ENCODE results near the gene CLNS1A. TPM values are rescaled to one million over a fixed set of nuclear protein-coding genes. Genes with fewer than 3 reads are reported as not detected.

CLNS1A gene
- total and polyA plus RNA-seq, 9 of the 15 experiments (the other 6 are each of a cell fraction or from before 2014, with no cell fraction given): 146 to 472 (median 345) TPM

- TF ChIP-seq, protein P1, sequence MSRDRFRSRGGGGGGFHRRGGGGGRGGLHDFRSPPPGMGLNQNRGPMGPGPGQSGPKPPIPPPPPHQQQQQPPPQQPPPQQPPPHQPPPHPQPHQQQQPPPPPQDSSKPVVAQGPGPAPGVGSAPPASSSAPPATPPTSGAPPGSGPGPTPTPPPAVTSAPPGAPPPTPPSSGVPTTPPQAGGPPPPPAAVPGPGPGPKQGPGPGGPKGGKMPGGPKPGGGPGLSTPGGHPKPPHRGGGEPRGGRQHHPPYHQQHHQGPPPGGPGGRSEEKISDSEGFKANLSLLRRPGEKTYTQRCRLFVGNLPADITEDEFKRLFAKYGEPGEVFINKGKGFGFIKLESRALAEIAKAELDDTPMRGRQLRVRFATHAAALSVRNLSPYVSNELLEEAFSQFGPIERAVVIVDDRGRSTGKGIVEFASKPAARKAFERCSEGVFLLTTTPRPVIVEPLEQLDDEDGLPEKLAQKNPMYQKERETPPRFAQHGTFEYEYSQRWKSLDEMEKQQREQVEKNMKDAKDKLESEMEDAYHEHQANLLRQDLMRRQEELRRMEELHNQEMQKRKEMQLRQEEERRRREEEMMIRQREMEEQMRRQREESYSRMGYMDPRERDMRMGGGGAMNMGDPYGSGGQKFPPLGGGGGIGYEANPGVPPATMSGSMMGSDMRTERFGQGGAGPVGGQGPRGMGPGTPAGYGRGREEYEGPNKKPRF (IDR thresholded peaks at IDR 0.05; ENCODE audit: low read depth, low read length): no peak
- TF ChIP-seq E2F3 (CRISPR knock-in tag; IDR thresholded peaks at IDR 0.05): 0 out of 2 replicates have a peak, but pooled peaks have one; percentile 12
- TF ChIP-seq, protein P2, sequence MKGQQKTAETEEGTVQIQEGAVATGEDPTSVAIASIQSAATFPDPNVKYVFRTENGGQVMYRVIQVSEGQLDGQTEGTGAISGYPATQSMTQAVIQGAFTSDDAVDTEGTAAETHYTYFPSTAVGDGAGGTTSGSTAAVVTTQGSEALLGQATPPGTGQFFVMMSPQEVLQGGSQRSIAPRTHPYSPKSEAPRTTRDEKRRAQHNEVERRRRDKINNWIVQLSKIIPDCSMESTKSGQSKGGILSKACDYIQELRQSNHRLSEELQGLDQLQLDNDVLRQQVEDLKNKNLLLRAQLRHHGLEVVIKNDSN (CRISPR knock-in tag; IDR thresholded peaks at IDR 0.05): no peak
- TF ChIP-seq, protein P3, sequence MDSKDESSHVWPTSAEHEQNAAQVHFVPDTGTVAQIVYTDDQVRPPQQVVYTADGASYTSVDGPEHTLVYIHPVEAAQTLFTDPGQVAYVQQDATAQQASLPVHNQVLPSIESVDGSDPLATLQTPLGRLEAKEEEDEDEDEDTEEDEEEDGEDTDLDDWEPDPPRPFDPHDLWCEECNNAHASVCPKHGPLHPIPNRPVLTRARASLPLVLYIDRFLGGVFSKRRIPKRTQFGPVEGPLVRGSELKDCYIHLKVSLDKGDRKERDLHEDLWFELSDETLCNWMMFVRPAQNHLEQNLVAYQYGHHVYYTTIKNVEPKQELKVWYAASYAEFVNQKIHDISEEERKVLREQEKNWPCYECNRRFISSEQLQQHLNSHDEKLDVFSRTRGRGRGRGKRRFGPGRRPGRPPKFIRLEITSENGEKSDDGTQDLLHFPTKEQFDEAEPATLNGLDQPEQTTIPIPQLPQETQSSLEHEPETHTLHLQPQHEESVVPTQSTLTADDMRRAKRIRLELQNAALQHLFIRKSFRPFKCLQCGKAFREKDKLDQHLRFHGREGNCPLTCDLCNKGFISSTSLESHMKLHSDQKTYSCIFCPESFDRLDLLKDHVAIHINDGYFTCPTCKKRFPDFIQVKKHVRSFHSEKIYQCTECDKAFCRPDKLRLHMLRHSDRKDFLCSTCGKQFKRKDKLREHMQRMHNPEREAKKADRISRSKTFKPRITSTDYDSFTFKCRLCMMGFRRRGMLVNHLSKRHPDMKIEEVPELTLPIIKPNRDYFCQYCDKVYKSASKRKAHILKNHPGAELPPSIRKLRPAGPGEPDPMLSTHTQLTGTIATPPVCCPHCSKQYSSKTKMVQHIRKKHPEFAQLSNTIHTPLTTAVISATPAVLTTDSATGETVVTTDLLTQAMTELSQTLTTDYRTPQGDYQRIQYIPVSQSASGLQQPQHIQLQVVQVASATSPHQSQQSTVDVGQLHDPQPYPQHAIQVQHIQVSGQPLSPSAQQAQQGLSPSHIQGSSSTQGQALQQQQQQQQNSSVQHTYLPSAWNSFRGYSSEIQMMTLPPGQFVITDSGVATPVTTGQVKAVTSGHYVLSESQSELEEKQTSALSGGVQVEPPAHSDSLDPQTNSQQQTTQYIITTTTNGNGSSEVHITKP (IDR thresholded peaks at IDR 0.05; ENCODE audit: partially characterized antibody): peak; percentile 82
- TF ChIP-seq, protein P4, sequence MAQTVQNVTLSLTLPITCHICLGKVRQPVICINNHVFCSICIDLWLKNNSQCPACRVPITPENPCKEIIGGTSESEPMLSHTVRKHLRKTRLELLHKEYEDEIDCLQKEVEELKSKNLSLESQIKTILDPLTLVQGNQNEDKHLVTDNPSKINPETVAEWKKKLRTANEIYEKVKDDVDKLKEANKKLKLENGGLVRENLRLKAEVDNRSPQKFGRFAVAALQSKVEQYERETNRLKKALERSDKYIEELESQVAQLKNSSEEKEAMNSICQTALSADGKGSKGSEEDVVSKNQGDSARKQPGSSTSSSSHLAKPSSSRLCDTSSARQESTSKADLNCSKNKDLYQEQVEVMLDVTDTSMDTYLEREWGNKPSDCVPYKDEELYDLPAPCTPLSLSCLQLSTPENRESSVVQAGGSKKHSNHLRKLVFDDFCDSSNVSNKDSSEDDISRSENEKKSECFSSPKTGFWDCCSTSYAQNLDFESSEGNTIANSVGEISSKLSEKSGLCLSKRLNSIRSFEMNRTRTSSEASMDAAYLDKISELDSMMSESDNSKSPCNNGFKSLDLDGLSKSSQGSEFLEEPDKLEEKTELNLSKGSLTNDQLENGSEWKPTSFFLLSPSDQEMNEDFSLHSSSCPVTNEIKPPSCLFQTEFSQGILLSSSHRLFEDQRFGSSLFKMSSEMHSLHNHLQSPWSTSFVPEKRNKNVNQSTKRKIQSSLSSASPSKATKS (CRISPR knock-in tag; IDR thresholded peaks at IDR 0.05): no peak
- TF ChIP-seq HBP1 (CRISPR knock-in tag; IDR thresholded peaks at IDR 0.05): 0 out of 2 replicates have a peak, but pooled peaks have one; percentile 4
- TF ChIP-seq BHLHE40 (IDR thresholded peaks at IDR 0.05; ENCODE audit: low read length): peak; percentile 42; the same call in 1 of the 2 replicates
- no peak for TF ChIP-seq ZBTB2 (IDR thresholded peaks at IDR 0.05)
- no peak for TF ChIP-seq POLR3A (IDR thresholded peaks at IDR 0.05; ENCODE audit: borderline replicate concordance, extremely low read depth, insufficient read depth, insufficient read length)
- TF ChIP-seq ZFP36 (IDR thresholded peaks at IDR 0.05; ENCODE audit: low read depth, low read length, partially characterized antibody): no peak
- TF ChIP-seq ARNT (IDR thresholded peaks at IDR 0.05): peak; percentile 30 to 85; a peak in 3 of 4 replicates
- TF ChIP-seq ZNF384 (IDR thresholded peaks at IDR 0.05; ENCODE audit: low read depth, low read length): no peak
These were observed at the start of gene CLNS1A (continued) for GRCh38 chr11:77637345-77638165.

Data from K562 (cell line).